DOHH2 (cell line): ENCODE results near the gene DDX39A.

Experiments
- H3F3A ChIP-seq: fragments of 200-600 bp; sonication (generic), shearing (Covaris generic); 2 replicates; pipeline ENCODE4 v1.6.0; 2016; ENCODE audit warnings: antibody characterized with exemption, mild to moderate bottlenecking; ENCODE audit not compliant: control insufficient read depth, insufficient read depth
- H3K27ac ChIP-seq: fragments of 200-600 bp; sonication (generic); 2 replicates; pipeline ENCODE4 v1.5.1; 2014; ENCODE audit warnings: low read depth, mild to moderate bottlenecking, low read length, moderate library complexity
- H3K27me3 ChIP-seq: fragments of 200-600 bp; sonication (generic); 2 replicates; pipeline ENCODE4 v1.6.1; 2014; ENCODE audit warnings: mild to moderate bottlenecking, low read length, mixed read lengths; ENCODE audit not compliant: control insufficient read depth
- H3K36me3 ChIP-seq: fragments of 200-600 bp; sonication (generic); 2 replicates; pipeline ENCODE4 v1.6.1; 2014; ENCODE audit warnings: mild to moderate bottlenecking, low read length, moderate library complexity, mixed read lengths; ENCODE audit not compliant: control insufficient read depth
- H3K4me1 ChIP-seq: fragments of 200-600 bp; sonication (generic); 2 replicates; pipeline ENCODE4 v1.6.1; 2014; ENCODE audit warnings: mild to moderate bottlenecking, low read length, mixed read lengths; ENCODE audit not compliant: control insufficient read depth
- H3K4me2 ChIP-seq: fragments of 200-600 bp; sonication (generic); 2 replicates; pipeline ENCODE4 v1.6.0; 2014; ENCODE audit warnings: mild to moderate bottlenecking, low read length, moderate library complexity
- H3K4me3 ChIP-seq: fragments of 200-600 bp; sonication (generic); 2 replicates; pipeline ENCODE4 v1.5.1; 2014; ENCODE audit warnings: mild to moderate bottlenecking, low read length, mixed read lengths
- H3K79me2 ChIP-seq: fragments of 200-600 bp; sonication (generic); 2 replicates; pipeline ENCODE4 v1.6.1; 2014; ENCODE audit warnings: mild to moderate bottlenecking, low read length, mixed read lengths; ENCODE audit not compliant: control insufficient read depth
- H3K9me2 ChIP-seq: fragments of 200-600 bp; sonication (generic); replicated peaks from 2 replicates; pipeline ENCODE4 v1.6.1; 2014; ENCODE audit warnings: mild to moderate bottlenecking, low read length, mixed read lengths; ENCODE audit not compliant: control insufficient read depth
- H3K9me3 ChIP-seq: fragments of 200-600 bp; sonication (generic); 2 replicates; pipeline ENCODE4 v1.6.1; 2014; ENCODE audit warnings: antibody characterized with exemption, low read length, mixed read lengths; ENCODE audit not compliant: control insufficient read depth, insufficient read depth
- H4K20me1 ChIP-seq: fragments of 200-600 bp; sonication (generic); 2 replicates; pipeline ENCODE4 v1.6.0; 2014; ENCODE audit warnings: low read depth, mild to moderate bottlenecking, antibody characterized with exemption, low read length, moderate library complexity; ENCODE audit not compliant: control insufficient read depth, insufficient read depth
- CTCF ChIP-seq: fragments of 200-600 bp; sonication (generic); IDR thresholded peaks from one replicate; pipeline ENCODE4 v1.5.1; 2014; ENCODE audit warnings: antibody characterized with exemption, mild to moderate bottlenecking, low read depth, low read length; ENCODE audit not compliant: poor library complexity, severe bottlenecking
- EZH2phosphoT487 ChIP-seq: fragments of 200-600 bp; sonication (generic); IDR thresholded peaks from 2 replicates; pipeline ENCODE4 v1.6.1; 2017; ENCODE audit warnings: borderline replicate concordance, mild to moderate bottlenecking, antibody characterized with exemption, low read length, moderate library complexity, mixed read lengths

The DDX39A gene

GRCh38 chr19:14363183-14364097 is 55.7 kb downstream of the DDX39A start:
- no peaks in the 10 kb centered on the region for H3K9me2 ChIP-seq
- no peaks in the 10 kb centered on the region for H3K9me3 ChIP-seq
- H3K27me3 ChIP-seq = peaks cover 21% of the 10 kb centered on the region
- H3K4me2 ChIP-seq = peak overlapping the region; percentile 66
- peaks cover 34% of the 10 kb centered on the region for H3K4me1 ChIP-seq
- H3K36me3 ChIP-seq = no peaks in the 10 kb centered on the region
- TF ChIP-seq EZH2phosphoT487 = no peak
- no peak for TF ChIP-seq CTCF
- no peaks in the 10 kb centered on the region for H4K20me1 ChIP-seq
- no peak overlapping the region for H3K27ac ChIP-seq
- H3K4me3 ChIP-seq = peak overlapping the region; percentile 56
- H3K79me2 ChIP-seq = no peaks in the 10 kb centered on the region
- H3F3A ChIP-seq = peaks cover 4% of the 10 kb centered on the region; the same call in 1 of the 2 replicates

- Histone ChIP-seq H3K4me1 (peaks cover 41% of the 10 kb centered on the region), H3K36me3 (no peaks in the 10 kb centered on the region), H3K4me3 (no peak overlapping the region), H3F3A (peaks cover 5% of the 10 kb centered on the region), H3K79me2 (no peaks in the 10 kb centered on the region), H3K9me2 (no peaks in the 10 kb centered on the region), H3K9me3 (no peaks in the 10 kb centered on the region), H3K27ac (no peak overlapping the region), H3K4me2 (no peak overlapping the region), H4K20me1 (no peaks in the 10 kb centered on the region), H3K27me3 (peaks cover 20% of the 10 kb centered on the region)
- peak; percentile 28 for TF ChIP-seq CTCF
- no peak for TF ChIP-seq EZH2phosphoT487
These were observed 57.3 kb downstream of the DDX39A start for GRCh38 chr19:14361824-14362223.
